K562 (cell line): ENCODE results near the gene SERPIND1. TPM values are rescaled to one million over a fixed set of nuclear protein-coding genes. Genes with fewer than 3 reads are reported as not detected.
A peak's percentile ranks its signal among the peaks of the same experiment; 100 is the strongest.

ENCODE experiments used
- ASH1L ChIP-seq: fragments of 450-650 bp; IDR thresholded peaks from 2 replicates; pipeline ENCODE4 v1.6.1; 2018; ENCODE audit warnings: borderline replicate concordance, mild to moderate bottlenecking, low read depth; ENCODE audit not compliant: partially characterized antibody
- BRCA1 ChIP-seq, 2 experiments: fragments of 450-650 bp in 1 of 2; sonication (generic) in 1 of 2; formaldehyde crosslinking in 1 of 2; IDR thresholded peaks; 2 replicates each; pipeline versions ENCODE4 v1.5.0 to v1.6.1; 2017 to 2020; ENCODE audit warnings: mild to moderate bottlenecking in 1 of 2, missing genetic modification reagents in 1 of 2
- CBFA2T2 ChIP-seq: fragments of 450-650 bp; conservative IDR thresholded peaks from 2 replicates; pipeline ENCODE4 v1.6.1; 2017; ENCODE audit warnings: mild to moderate bottlenecking
- FIP1L1 ChIP-seq: fragments of 200-400 bp; formaldehyde crosslinking; IDR thresholded peaks from 2 replicates; pipeline ENCODE4 v1.6.1; 2018; ENCODE audit warnings: mild to moderate bottlenecking, low read depth, low read length; ENCODE audit not compliant: poor library complexity, severe bottlenecking
- GTF2B ChIP-seq: IDR thresholded peaks from 2 replicates; pipeline ENCODE4 v1.6.1; 2011; ENCODE audit not compliant: insufficient read length; ENCODE audit errors: extremely low read depth
- HDAC3 ChIP-seq: fragments of 450-650 bp; IDR thresholded peaks from 2 replicates; pipeline ENCODE4 v1.6.1; 2018; ENCODE audit warnings: borderline replicate concordance, mild to moderate bottlenecking, moderate library complexity; ENCODE audit not compliant: partially characterized antibody
- IRF2 ChIP-seq: sonication (generic); formaldehyde crosslinking; IDR thresholded peaks from 2 replicates; pipeline ENCODE4 v1.8.1; 2022; ENCODE audit warnings: mild to moderate bottlenecking, missing genetic modification reagents
- KDM5B ChIP-seq: fragments of 200-600 bp; sonication (generic); IDR thresholded peaks from 2 replicates; pipeline ENCODE4 v1.6.1; 2012; ENCODE audit warnings: low read depth, mild to moderate bottlenecking, moderate library complexity, low read length, control low read depth, inconsistent platforms; ENCODE audit not compliant: insufficient replicate concordance
- MAFF ChIP-seq: IDR thresholded peaks from 2 replicates; pipeline ENCODE4 v1.6.1; 2012; ENCODE audit warnings: low read length, improper control_type of control experiment
- MEF2A ChIP-seq: IDR thresholded peaks from 2 replicates; pipeline ENCODE4 v1.6.1; 2011; ENCODE audit warnings: low read depth, mild to moderate bottlenecking, low read length, moderate library complexity; ENCODE audit not compliant: control insufficient read depth
- NUFIP1 ChIP-seq: fragments of 450-650 bp; IDR thresholded peaks from 2 replicates; pipeline ENCODE4 v1.6.1; 2018; ENCODE audit not compliant: partially characterized antibody
- RBM22 ChIP-seq: fragments of 200-400 bp; formaldehyde crosslinking; IDR thresholded peaks from 2 replicates; pipeline ENCODE4 v1.6.1; 2018; ENCODE audit warnings: low read length, low read depth; ENCODE audit not compliant: poor library complexity, severe bottlenecking
- RFX7 ChIP-seq: fragments of 250-450 bp; sonication (Bioruptor Pico); IDR thresholded peaks from 2 replicates; pipeline ENCODE4 v1.5.1; 2021; ENCODE audit warnings: mild to moderate bottlenecking
- TCF7L2 ChIP-seq: fragments of 150-350 bp; IDR thresholded peaks from 2 replicates; pipeline ENCODE4 v1.6.1; 2016; ENCODE audit warnings: low read depth, mild to moderate bottlenecking, low read length, moderate library complexity
- TEAD4 ChIP-seq, 2 experiments: sonication (generic) in 1 of 2; formaldehyde crosslinking in 1 of 2; IDR thresholded peaks; 2 replicates each; pipeline versions ENCODE4 v1.6.1 to v1.8.0; 2012 to 2022; ENCODE audit warnings: borderline replicate concordance in 1 of 2, inconsistent platforms in 1 of 2, low read length in 1 of 2, mild to moderate bottlenecking in 1 of 2, missing genetic modification reagents in 1 of 2
- TFAP4 ChIP-seq: sonication (generic); formaldehyde crosslinking; IDR thresholded peaks from 2 replicates; pipeline ENCODE4 v1.8.0; 2022; ENCODE audit warnings: missing genetic modification reagents, mild to moderate bottlenecking, moderate library complexity, borderline replicate concordance
- THAP7 ChIP-seq: fragments of 250-450 bp; sonication (Bioruptor Pico); IDR thresholded peaks from 2 replicates; pipeline ENCODE4 v1.5.0; 2021
- VEZF1 ChIP-seq: fragments of 200-800 bp; sonication (Bioruptor generic); IDR thresholded peaks from 2 replicates; pipeline ENCODE4 v1.6.1; 2017; ENCODE audit warnings: missing genetic modification characterization, missing compliant biosample characterization
- XRCC3 ChIP-seq: fragments of 450-650 bp; IDR thresholded peaks from 2 replicates; pipeline ENCODE4 v1.6.1; 2017; ENCODE audit warnings: mild to moderate bottlenecking, moderate library complexity
- ZNF146 ChIP-seq: IDR thresholded peaks from one replicate; pipeline ENCODE4 v1.6.1; 2018; ENCODE audit warnings: missing compliant biosample characterization; ENCODE audit not compliant: unreplicated experiment
- ZNF197 ChIP-seq: fragments of 200-800 bp; sonication (Bioruptor generic); IDR thresholded peaks from 2 replicates; pipeline ENCODE4 v1.6.1; 2016; ENCODE audit warnings: low read depth, missing genetic modification characterization, missing compliant biosample characterization
- ZNF384 ChIP-seq: IDR thresholded peaks from 2 replicates; pipeline ENCODE4 v1.6.1; 2012; ENCODE audit warnings: low read depth, low read length, improper control_type of control experiment
- ZNF445 ChIP-seq: fragments of 250-450 bp; sonication (Bioruptor Pico); IDR thresholded peaks from 2 replicates; pipeline ENCODE4 v1.4.0; 2020; ENCODE audit warnings: low read depth, mild to moderate bottlenecking, moderate library complexity
- ZNF707 ChIP-seq: fragments of 250-450 bp; sonication (Bioruptor Pico); conservative IDR thresholded peaks from 2 replicates; pipeline ENCODE4 v1.8.0; 2022; ENCODE audit warnings: inconsistent platforms, mild to moderate bottlenecking, moderate library complexity
- ZSCAN29 ChIP-seq: fragments of 450-650 bp; IDR thresholded peaks from 2 replicates; pipeline ENCODE4 v1.6.1; 2017
- polyA plus RNA-seq, 8 experiments: library from polyadenylated mRNA; depleted of rRNA in 4 of 8; stranded (reverse) in 5 of 8; unstranded in 3 of 8; fragments of >200 nt; fragmentation: Nextera tagmentation in 2 of 8; fragmentation: Illumina TruSeq in 1 of 8; extraction: Ambion mirVana in 2 of 8; extraction: Trizol in 1 of 8; gene quantifications; 2 replicates each; pipeline versions ENCODE4 v1.2.1 to v1.2.3, GENCODE V29; 2011 to 2014; ENCODE audit warnings: inconsistent platforms in 1 of 8, missing spikeins in 1 of 8
- total RNA-seq, 7 experiments: library from RNA; depleted of rRNA in 6 of 7; stranded (reverse); fragments of >200 nt in 6 of 7; fragmentation: Illumina TruSeq in 2 of 7; extraction: Trizol in 2 of 7; gene quantifications; 2 replicates each; pipeline versions ENCODE4 v1.2.1 to v1.2.3, GENCODE V29; 2011 to 2021; ENCODE audit warnings: low replicate concordance in 1 of 7

The SERPIND1 gene
- total and polyA plus RNA-seq, 9 of the 15 experiments (the other 6 are each of a cell fraction or from before 2014, with no cell fraction given): 0.04 to 0.11 (median 0.09) TPM; not detected in 6

GRCh38 chr22:20798974-20799373 lies 25.1 kb downstream of the SERPIND1 start (continued):
- TF ChIP-seq ZNF197 (CRISPR knock-in tag): no peak
- TF ChIP-seq VEZF1 (CRISPR knock-in tag): no peak
- TF ChIP-seq KDM5B: no peak
- no peak for TF ChIP-seq RFX7
- no peak for TF ChIP-seq TEAD4 (IDR thresholded peaks at IDR 0.05; ENCODE audit: low read length)
- no peak for TF ChIP-seq TEAD4 (CRISPR knock-in tag; IDR thresholded peaks at IDR 0.05; ENCODE audit: borderline replicate concordance)
- no peak for TF ChIP-seq FIP1L1
- TF ChIP-seq ZNF707 (CRISPR knock-in tag): no peak
- no peak for TF ChIP-seq RBM22
- TF ChIP-seq ZNF146 (CRISPR knock-in tag): no peak
- TF ChIP-seq THAP7 (CRISPR knock-in tag): peak; percentile 59; the same call in 1 of the 2 replicates
- TF ChIP-seq CBFA2T2: no peak
- TF ChIP-seq MEF2A: no peak
- no peak for TF ChIP-seq HDAC3
- no peak for TF ChIP-seq ZNF384
- TF ChIP-seq IRF2 (CRISPR knock-in tag): no peak
- TF ChIP-seq XRCC3: no peak
- TF ChIP-seq TCF7L2: 0 out of 2 replicates have a peak, but pooled peaks have one; percentile 13
- no peak for TF ChIP-seq NUFIP1
- TF ChIP-seq ZNF445 (CRISPR knock-in tag): no peak
- TF ChIP-seq TFAP4 (CRISPR knock-in tag): no peak
- TF ChIP-seq BRCA1 (IDR thresholded peaks at IDR 0.05): no peak
- TF ChIP-seq BRCA1 (CRISPR knock-in tag; IDR thresholded peaks at IDR 0.05): 0 out of 2 replicates have a peak, but pooled peaks have one; percentile 28
- TF ChIP-seq MAFF: no peak
- no peak for TF ChIP-seq ASH1L
- TF ChIP-seq ZSCAN29: no peak
- TF ChIP-seq GTF2B: no peak
